Measurements from ENCODE around the gene LRRC8B. TPM values are rescaled to one million over a fixed set of nuclear protein-coding genes. Genes with fewer than 3 reads are reported as not detected.

The LRRC8B gene
- total RNA-seq, 1 experiment from 2014 or later, result 10.0 TPM

GRCh38 chr1:89545264-89546038, 20.8 kb downstream of the LRRC8B start:
- DNase-seq (ENCODE audit: low spot score), result no peak
- in situ Hi-C loops (cut with HindIII; ENCODE audit: low sequenced_read_pairs), result no loop called here

- peak; percentile 56 for DNase-seq (ENCODE audit: low spot score)
- in situ Hi-C loops (cut with HindIII; ENCODE audit: low sequenced_read_pairs), result no loop called here
Measured at GRCh38 chr1:89546082-89546889, 21.7 kb downstream of the LRRC8B start.

GRCh38 chr1:89546934-89547562, 22.4 kb downstream of the LRRC8B start:
- DNase-seq (ENCODE audit: low spot score), result no peak
- in situ Hi-C loops (cut with HindIII; ENCODE audit: low sequenced_read_pairs), result no loop called here

GRCh38 chr1:89547563-89548116, 23.0 kb downstream of the LRRC8B start:
- no peak for DNase-seq (ENCODE audit: low spot score)
- in situ Hi-C loops (cut with HindIII; ENCODE audit: low sequenced_read_pairs), result no loop called here

GRCh38 chr1:89548122-89548857, 23.7 kb downstream of the LRRC8B start:
- no peak for DNase-seq (ENCODE audit: low spot score)
- in situ Hi-C loops (cut with HindIII; ENCODE audit: low sequenced_read_pairs), result no loop called here

GRCh38 chr1:89550995-89551394, 26.4 kb downstream of the LRRC8B start:
- no peak for DNase-seq (ENCODE audit: low spot score)
- in situ Hi-C loops (cut with HindIII; ENCODE audit: low sequenced_read_pairs), result no loop called here

GRCh38 chr1:89552471-89553081, 27.9 kb downstream of the LRRC8B start:
- DNase-seq (ENCODE audit: low spot score), result no peak
- in situ Hi-C loops (cut with HindIII; ENCODE audit: low sequenced_read_pairs), result no loop called here

- no peak for DNase-seq (ENCODE audit: low spot score)
- in situ Hi-C loops (cut with HindIII; ENCODE audit: low sequenced_read_pairs), result no loop called here
Measured at GRCh38 chr1:89553157-89553556, 28.5 kb downstream of the LRRC8B start.

GRCh38 chr1:89555550-89555949, 30.9 kb downstream of the LRRC8B start:
- in situ Hi-C loops (cut with HindIII; ENCODE audit: low sequenced_read_pairs), result no loop called here

GRCh38 chr1:89556726-89557444, 32.3 kb downstream of the LRRC8B start:
- in situ Hi-C loops (cut with HindIII; ENCODE audit: low sequenced_read_pairs), result no loop called here
- no peak for DNase-seq (ENCODE audit: low spot score)

More at GRCh38 chr1:89555550-89555949, 30.9 kb downstream of the LRRC8B start:
- DNase-seq (ENCODE audit: low spot score), result no peak

GRCh38 chr1:89557445-89557825, 32.8 kb downstream of the LRRC8B start:
- DNase-seq (ENCODE audit: low spot score), result no peak
- in situ Hi-C loops (cut with HindIII; ENCODE audit: low sequenced_read_pairs), result no loop called here

- DNase-seq (ENCODE audit: low spot score), result no peak
- in situ Hi-C loops (cut with HindIII; ENCODE audit: low sequenced_read_pairs), result no loop called here
Measured at GRCh38 chr1:89557956-89558355, 33.3 kb downstream of the LRRC8B start.

GRCh38 chr1:89563957-89564604, 39.5 kb downstream of the LRRC8B start:
- in situ Hi-C loops (cut with HindIII; ENCODE audit: low sequenced_read_pairs), result no loop called here
- DNase-seq (ENCODE audit: low spot score), result no peak

- no peak for DNase-seq (ENCODE audit: low spot score)
- in situ Hi-C loops (cut with HindIII; ENCODE audit: low sequenced_read_pairs), result no loop called here
Measured at GRCh38 chr1:89565521-89565920, 40.9 kb downstream of the LRRC8B start.

GRCh38 chr1:89566761-89567174, 42.1 kb downstream of the LRRC8B start:
- in situ Hi-C loops (cut with HindIII; ENCODE audit: low sequenced_read_pairs), result no loop called here
- DNase-seq (ENCODE audit: low spot score), result peak; percentile 12

- no peak for DNase-seq (ENCODE audit: low spot score)
- in situ Hi-C loops (cut with HindIII; ENCODE audit: low sequenced_read_pairs), result no loop called here
Measured at GRCh38 chr1:89567797-89568196, 43.2 kb downstream of the LRRC8B start.

GRCh38 chr1:89573410-89573809, 48.8 kb downstream of the LRRC8B start:
- in situ Hi-C loops (cut with HindIII; ENCODE audit: low sequenced_read_pairs), result no loop called here

GRCh38 chr1:89574621-89575020, 50.0 kb downstream of the LRRC8B start:
- in situ Hi-C loops (cut with HindIII; ENCODE audit: low sequenced_read_pairs), result no loop called here

More at GRCh38 chr1:89573410-89573809, 48.8 kb downstream of the LRRC8B start:
- DNase-seq (ENCODE audit: low spot score), result no peak

More at GRCh38 chr1:89574621-89575020, 50.0 kb downstream of the LRRC8B start:
- no peak for DNase-seq (ENCODE audit: low spot score)
